Stimulated activated CD8-positive, alpha-beta memory T cell treated with anti-CD3 and anti-CD28 coated beads, Interleukin-15, amount 100 ng/mL, for 1 hour (primary cell): ENCODE results near the gene PJA2.

Experiments used
- DNase-seq: peaks from one replicate; pipeline ENCODE4 v3.0.0-alpha.2; 2020; ENCODE audit warnings: low read depth

Gene PJA2

DNA sequence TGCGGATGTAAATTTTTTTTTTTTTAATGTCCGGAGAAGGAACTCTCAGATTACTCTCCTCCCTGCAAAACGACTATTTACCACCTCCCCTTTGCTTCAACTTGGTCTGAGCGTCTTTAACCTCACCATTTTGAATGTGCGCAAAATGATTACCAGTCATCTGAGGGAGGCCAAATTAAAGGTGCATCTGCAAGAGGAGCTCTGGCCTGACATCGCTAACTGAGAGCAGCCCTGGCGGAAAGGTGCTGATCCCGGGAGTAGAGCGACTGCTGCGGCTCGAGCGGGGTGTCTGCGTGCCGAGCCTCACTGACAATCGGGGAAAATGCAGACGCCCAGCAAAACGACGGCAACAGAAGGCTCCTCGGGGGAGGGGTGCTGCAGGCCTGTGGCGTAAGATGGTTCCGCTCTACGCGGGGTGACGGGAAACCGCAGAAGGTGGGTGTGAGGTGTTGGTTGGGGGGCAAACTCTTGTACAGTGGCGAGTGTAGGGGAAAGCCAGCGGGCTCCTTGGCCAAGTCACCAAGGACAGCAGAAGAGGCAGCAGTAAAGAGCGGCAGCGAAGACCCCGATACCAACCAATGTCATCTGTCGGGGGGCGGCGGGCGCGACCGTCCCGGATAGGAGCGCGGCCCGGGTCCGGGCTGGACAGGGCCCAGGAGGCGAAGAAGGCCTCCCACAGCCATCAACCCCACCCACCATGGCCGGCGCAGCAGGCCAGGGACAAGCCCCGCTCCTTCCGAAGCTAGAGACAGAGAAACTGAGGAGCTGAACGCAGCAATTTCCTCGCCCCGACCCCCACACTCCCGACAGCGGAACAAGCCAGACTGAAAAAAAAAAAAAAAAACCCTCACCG lies 557 bp downstream of the PJA2 start:
- DNase-seq, result peak; percentile 63

DNA sequence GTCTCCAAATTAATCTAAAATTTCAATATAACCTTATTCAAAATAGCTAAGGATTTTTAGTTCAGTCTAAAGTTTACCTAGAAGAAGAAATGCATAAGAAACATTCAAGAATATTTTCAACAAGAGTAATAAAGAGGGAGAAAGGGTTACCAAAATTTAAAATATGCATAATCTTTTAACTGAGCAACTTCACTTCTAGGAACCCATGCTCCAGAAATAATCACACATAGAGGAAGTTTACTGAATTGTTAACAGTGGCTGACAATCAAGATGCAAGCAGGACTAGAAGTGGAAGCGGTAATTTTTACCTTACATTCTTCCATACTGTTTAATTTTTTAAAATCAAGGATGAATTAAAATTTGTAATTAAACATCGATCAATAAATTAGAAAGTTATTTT lies 1.9 kb downstream of the PJA2 start:
- DNase-seq, result no peak

DNA sequence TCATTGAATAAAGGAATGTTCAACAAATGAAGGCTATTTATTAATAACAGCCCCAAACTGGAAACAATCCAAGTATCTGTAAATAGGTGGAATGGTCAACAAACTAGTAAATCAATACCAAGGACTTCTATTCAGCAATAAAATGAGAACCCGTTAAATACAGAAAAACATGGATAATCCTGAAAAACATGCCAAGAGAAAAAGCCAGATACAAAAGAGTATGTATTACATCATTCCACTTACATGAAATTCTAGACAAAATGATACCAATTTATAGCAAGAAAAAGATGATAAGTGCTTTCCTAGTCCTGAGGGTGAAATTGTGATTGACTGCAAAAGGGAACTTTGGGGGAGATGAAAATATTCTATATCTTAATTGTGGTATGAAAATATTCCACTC lies 3.1 kb downstream of the PJA2 start:
- no peak for DNase-seq

DNA sequence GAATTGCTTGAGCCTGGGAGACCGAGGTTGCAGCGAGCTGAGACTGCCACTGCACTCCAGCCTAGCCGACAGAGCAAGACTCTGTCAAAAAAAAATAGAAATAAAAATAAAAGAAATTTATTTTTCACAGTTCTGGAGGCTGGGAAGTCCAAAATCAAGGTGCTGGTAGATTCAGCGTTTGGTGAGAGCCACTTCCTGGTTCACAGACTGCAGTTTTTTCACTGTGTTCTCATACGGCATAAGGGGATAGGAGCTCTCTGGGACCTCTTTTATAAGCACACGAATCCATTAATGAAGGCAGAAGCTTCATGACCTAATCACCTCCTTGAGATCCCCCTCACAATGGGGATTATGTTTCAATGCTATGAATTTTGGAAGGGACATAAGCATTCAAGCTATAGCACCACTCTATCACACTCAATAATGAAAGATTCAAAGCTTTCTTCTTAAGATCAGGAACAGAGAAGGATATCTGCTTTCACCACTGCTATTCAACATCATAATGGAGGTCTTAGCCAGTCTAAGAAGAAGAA lies 5.3 kb downstream of the PJA2 start:
- DNase-seq, result no peak

DNA sequence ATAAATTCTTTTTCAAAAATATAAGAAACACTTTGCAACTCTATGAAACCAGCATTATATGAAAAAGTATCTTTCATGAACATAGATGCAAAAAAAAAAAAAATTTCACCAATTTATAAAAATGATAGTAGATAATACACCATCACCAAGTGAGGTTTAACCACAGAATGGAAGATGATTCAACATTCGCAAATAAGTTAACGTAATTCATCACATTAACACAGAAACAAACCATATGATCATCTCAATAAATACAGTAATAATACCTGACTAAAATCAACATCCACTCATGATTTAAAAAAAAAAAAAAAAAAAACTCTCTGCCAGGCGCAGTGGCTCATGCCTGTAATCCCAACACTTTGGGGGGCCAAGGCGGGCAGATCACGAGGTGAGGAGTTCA lies 6.3 kb downstream of the PJA2 start:
- DNase-seq, result no peak

DNA sequence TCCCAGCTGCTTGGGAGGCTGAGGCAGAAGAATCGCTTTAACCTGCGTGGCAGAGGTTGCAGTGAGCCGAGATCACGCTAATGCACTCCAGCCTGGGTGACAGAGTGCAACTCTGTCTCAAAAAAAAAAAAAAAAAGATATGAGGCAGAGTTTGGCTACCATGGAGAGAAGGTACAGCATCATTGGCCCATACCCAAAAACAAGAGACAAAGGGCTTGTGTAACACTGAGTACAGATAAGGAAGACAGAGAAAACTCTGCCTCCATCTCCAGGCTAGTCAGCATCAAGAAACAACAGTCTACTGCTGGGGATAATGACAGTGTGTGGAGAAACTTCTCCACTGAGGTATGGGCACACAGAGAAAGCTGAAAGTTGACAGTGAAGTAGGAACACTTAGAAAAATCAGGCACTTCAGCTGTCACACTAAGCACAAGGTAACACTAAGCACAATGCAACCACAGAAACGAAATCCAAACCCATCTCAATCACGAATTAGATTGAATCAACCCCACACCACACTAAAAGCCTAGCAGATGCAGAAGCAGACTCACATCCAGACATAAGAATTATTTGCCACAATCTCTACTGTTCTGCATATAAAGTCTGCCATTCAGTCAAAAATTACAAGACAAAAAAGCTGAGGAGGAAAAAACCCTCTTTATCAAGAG lies 10.5 kb downstream of the PJA2 start:
- no peak for DNase-seq

DNA sequence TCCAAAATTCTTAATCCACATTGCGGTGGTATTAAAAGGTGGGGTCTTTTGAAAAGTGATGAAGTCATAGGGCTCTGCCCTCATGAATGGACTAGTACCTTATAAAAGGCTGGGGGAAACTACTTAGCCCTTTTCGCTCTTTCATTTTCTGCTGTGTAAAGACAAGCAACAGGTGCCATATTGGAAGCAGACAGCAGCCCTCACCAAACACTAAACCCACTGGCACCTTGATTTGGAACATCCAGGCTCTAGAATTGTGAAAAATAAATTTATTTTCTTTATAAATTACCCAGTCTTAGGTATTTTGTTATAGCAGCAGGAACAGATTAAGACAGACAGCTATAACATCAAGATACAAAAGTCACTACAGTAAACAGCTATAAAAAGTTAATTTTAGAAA lies 12.8 kb downstream of the PJA2 start:
- no peak for DNase-seq

DNA sequence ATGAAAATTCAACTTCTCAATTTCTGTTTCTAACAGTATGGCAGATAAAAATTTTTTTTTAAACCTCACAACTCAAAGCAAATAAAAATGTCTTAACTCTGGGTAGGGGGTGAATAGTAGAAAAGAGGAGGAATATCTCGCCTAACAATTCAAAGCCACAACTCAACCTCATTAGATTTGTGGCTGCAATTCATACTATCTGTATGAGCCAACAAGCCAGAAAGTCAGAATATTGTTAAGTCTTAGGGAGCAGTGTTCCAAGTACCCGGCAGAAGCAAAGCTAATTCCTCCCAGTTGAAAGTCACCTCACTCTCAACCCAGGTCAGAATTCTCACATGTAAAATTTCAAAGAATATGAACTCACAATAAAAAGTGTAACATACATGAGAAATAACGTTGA lies 15.0 kb downstream of the PJA2 start:
- DNase-seq, result no peak

DNA sequence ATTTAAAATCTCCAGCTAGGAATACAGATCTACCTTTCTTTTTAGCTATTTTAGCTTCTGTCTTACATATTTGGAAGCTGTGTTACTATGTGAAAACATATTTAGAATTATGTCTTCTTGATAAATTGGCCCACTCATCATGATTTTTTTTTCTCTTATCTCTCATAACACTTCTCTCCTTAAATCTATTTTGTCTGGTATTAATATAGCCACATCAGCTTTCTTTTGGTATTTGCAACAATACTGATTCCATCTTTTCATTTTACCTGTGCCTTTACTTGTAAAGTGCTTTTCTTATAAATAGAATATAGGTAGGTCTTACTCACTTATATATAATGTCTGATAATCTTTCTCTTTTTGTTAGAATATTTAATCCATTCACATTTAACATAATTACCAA lies 19.6 kb downstream of the PJA2 start:
- no peak for DNase-seq

DNA sequence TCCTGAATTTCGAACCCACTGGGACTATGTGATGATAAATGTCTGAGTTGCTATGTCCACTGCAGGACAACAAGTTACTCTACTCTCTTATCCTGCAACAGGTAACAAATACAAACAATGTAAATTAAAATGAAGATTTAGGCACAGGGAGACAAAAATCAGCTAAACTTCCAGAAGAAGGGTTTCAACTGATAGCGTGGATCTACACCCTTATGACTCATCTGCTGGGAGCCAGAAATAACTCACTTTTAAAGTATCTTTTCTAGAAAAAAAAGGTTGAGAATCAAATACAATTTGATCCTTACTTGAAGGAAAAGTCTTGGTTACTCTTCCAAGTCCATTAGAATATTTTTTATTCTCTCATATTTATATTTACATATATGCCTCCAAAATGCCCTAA lies 21.4 kb downstream of the PJA2 start:
- no peak for DNase-seq

DNA sequence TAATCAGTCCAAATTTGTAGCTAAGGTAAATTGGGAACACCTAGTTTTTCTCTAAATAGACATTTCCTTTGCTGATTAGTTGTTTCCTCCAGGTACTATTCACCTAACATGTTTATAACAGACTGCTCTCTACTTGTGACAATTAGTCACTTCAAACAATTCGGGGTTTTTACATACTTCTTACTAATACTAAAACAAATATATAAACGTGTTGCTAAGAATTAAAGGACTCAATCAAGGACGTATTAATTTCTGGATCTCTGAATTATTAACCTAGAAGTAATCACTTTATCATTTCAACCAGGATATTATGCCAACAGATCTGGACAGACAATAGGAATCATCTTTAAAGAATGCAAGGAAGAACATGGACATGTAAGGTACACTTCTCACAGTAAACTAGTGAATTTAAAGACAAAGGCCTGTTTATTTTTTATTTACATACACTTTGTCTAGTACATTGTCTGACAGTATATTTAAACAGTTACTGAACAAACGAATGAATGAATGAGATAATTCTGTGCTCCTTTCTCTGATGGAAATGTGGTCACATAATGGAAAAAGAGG lies 22.3 kb downstream of the PJA2 start:
- no peak for DNase-seq

DNA sequence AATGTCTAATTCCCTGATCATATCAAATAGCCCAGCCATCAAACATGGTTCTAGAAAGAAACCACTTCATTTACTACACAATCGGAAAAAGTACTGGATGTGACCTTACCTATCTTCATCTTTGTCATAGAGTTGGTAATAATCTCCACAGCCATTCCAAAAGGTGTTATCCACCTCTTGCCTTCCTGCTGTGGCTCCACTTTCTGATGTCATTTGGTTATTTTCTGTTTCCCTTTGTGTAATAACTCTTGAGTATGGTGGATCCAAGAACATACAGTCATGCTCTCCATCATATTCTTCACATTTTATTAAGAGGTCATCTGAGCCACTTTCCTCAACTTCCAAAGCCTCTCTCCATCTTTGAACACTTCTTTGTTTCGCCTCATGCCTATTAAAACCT lies 31.7 kb downstream of the PJA2 start:
- DNase-seq, result no peak

DNA sequence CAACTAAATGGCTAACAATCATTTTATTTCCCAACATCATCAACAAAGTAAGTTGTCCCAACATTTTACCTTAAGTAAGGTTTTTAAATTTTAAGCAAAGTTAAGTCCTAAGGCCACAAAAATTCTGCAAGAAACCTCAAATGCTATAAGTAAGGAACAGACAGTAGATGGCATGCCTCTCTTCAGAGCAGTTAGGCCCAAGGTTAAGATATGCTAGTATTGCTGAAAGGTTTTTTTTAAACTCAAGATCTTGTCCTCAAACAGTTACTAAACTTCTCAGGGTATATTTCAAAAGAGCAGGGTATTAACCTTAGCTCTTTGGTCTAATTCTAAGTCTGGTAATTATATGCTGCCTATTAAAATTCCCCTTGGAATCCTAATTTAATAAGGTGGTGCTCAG lies 35.1 kb downstream of the PJA2 start:
- DNase-seq, result no peak

DNA sequence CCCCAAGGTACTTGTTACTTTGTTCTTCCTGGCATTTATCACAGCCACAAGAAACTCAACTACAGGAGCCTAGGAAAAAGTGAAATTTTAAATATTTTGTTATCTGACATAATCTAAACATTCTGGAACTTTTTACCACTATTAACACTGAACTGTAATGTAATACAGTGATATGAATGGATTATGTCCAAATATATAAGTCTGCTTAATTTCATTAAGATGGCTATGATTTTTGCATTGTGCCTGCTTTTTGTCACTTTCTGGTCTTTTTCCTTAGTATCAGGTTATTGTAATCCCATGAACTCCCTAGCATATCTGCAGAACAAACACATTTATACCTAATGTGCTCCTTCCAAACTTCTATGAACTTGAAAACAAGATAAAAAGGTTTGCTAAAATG lies 35.8 kb downstream of the PJA2 start:
- no peak for DNase-seq

DNA sequence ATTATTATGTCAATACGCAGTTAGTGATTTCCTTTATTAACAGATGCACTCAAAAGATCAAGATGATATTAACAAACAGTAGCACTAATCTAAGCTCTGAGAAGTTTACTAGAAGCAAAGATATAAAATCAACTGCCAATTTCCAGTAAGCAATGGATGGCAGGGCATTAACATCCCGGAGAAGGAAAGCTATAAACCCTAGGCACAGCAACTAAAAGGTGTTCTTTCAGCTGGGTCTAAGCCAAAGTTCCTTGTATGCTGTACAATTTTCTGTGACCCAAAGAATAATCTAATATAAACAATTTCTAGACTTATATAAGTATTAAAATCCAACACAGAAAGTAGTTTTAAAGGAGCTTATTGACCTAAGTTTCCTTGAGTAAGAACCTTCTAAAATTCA lies 39.4 kb downstream of the PJA2 start:
- DNase-seq, result no peak

DNA sequence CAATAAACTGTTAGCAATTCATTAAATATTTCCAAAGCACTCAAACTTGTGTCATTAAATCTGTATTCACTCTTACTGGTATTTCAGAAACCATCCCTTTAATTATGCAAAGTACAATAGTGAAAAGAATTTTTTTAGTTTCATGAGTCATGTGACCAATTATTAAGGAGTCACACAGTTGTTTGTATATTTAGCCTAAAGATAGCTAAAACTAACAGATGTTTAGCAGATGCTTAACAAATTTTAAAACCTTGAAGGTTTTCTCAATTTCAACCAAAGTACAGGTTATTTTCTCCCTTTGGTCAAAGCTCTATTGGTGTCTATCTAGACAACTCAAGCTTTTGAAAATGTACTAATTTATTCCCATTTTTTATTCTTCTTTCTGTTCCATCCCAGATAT lies 44.1 kb downstream of the PJA2 start:
- DNase-seq, result no peak

DNA sequence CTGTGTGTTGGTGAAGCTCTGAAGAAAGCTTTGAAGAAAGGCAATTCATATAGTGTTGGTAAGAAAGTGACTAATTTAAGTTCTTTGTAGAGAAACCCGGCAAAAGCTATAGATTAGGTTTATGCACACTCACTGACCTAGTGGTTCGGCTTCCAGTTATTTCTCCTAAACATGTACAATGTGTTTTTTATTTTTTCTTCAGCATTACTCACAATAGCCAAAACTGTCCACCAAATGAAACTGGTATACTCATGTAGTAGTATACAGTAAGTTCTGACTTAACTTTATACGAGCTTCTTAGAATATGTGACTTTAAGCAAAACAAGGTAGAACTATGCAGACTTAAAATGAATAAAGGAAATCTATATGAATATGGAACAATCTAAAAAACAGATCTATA lies 44.8 kb downstream of the PJA2 start:
- no peak for DNase-seq

DNA sequence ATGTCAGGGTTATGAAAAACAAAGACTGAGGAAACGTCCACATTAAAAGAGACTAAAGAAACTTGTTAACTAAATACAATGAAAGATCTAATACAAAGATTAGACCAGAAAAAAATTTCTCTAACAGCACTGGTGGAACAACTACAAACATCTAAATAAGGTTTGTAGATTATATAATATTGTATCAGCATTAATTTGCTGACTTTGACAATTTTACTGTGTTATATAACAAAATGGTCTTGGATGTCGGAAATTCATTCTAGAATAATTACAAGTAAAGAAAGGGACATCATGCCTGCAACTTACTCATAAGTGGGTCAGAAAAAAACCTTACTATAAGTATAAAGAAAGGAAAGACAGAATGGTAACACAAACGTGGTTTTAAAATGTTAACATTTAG lies 50.1 kb downstream of the PJA2 start:
- no peak for DNase-seq

DNA sequence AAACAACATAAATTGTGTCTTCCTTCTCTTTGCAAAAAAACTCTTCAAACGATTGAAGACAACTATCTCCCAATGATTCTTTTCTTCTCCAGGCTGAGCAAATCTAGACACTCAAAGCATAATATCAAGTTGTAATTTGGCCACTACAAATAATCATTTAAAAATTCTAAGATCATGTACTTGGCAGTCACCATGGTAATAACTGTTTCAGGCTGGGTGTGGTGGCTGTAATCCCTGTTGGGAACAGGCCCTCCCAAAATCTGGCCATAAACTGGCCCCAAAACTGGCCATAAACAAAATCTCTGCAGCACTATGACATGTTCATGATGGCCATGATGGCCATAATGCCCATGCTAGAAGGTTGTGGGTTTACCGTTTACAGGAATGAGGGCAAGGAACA lies 52.0 kb downstream of the PJA2 start:
- no peak for DNase-seq

DNA sequence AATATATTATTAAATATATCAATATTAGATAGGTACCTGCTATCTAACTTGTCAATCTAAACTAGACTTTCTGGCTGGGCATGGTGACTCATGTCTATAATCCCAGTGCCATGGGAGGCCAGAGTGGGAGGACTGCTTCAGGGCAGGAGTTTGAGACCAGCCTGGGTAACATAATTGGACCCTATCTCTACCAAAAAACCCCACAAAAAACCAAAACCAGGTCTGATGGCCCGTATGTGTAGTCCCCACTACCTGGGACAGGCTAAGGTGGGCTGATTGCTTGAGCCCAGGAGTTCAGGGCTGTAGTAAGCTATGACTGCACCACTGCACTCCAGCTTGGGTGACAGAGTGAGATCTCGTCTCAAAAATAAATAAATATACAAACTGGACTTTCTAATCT lies 55.0 kb downstream of the PJA2 start:
- DNase-seq, result no peak

DNA sequence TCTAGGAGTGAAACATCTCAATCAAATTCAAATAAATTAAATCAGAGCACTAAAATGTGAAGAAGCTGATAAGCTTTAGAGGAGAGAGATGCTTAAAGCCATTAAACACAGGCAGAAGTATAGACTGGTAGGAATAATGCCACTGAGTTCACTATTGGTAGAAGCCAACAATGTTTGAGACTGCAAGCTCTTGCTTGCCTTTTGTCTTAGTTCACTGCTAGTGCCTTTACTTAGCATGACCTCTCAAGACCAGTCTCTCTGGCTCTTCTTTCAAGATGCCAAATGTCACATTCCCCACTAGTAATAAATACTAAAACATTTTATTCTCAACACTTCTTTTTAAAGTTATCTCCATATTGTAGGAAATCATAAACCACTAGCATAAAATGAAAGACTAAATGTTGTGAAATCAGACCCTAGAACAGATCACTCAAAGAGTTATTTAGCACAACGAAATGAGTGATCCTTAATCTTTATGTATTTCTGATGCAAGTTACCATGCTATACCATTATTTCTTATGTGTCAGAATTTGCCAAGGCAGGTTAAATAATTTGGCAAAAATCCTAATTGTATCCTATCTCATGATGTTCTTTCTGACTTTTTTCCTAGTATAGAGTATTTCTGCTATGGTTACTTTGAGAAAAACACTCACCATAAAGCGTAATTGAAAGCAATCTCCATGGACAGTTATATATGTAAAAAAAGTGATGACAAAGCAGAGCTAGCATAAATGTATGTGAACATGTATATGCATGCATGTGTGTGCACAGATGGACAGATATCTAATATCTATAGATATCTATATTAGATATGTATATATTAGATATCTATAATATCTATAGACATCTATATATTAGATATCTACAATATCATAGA lies 57.5 kb downstream of the PJA2 start:
- DNase-seq, result no peak

DNA sequence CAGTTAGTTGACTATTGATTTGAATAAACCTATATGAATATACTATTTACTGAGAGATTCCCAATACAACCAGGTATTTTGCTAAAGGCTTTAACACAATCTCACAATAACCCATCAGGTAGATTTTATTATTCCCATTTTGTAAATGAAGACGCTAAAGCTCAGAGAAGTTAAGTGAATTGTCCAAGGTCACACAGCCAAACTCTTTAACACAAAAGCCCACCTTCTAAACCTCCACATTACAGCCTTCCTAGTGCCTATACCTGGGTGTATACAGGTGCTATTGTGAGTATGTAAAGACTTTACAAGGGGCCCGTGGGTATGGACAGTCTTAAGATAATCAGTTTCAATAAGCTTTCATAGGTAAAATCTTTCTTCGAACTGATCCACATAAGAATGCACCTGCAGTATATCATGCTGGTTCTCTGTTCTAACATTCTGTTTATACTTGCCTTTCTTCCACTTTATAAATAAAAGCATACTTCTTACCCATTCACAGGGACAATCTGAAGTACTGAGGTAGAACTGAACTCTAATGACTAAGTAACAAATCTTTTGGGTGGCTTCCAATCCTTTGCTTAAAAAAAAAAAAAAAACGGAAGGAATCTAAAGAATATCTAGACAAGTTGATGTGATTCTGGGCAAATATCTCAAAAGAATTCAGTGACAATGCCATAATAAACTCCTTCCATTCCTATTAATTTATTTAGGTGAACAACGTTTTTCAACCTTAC lies 59.1 kb downstream of the PJA2 start:
- no peak for DNase-seq
